HG03571 (cell line): ENCODE data around the gene SMIM14.
"Not testable (repeated sequence)": the region's sequence is repeated elsewhere in the genome, so short reads cannot be mapped to it uniquely, and the experiment has no call there.

Experiments
- ATAC-seq: cut with Tn5 transposase; IDR thresholded peaks from one replicate; pipeline ENCODE4 v1.9.1; 2021; ENCODE audit not compliant: unreplicated experiment

Gene SMIM14

DNA sequence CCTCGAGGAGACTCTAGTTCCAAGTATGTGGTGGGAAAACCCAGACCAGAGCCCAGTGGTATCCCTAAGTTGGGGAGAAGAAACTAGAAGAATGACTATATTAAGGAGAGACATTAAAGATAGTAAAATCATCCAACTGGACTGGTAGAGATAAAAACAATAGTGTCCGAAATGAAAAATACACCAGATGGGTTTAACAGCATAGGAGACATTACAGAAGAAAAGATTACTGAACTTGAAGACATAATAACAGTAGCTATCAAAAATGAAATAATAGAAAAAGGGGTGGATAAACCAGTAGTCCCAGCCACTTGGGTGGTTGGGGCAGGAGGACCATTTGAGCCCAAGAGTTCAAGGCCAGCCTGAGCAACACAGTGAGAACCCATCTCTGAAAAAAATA, 31.9 kb downstream of the SMIM14 start:
- no peak for ATAC-seq

DNA sequence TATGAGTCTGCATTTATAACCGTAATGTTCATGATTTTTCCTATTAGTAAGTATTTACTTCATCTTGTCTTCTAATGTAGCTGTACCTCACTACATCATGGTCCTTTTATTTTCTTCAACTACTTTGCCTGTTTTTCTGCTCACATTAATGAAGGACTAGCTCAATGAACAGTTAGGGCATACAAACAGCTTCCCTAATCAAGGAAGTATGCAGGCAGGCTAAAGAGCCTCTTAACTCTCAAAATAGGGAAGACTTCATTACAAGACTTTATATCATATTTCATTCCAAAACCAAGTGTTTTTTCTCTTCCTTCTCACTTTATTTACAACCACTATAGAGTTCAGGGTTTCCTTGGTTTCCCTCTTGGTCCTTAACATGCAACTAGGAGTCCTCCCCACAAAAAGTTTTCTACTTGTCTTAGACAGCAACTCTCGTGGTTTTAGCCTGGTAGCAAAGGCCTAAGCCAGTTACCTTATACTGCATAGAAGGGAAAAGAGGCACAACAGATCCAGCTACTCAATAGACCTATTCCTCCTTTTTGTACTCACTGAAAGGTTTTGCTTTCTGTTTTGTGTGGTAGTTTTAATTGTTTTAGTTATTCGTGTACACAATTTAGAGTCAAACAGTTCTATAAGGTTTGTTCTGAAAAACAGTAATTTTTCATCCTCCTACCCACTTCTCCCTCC, 40.8 kb downstream of the SMIM14 start:
- no peak for ATAC-seq

GRCh38 chr4:39596971-39597370, 41.7 kb downstream of the SMIM14 start:
- ATAC-seq: no peak

DNA sequence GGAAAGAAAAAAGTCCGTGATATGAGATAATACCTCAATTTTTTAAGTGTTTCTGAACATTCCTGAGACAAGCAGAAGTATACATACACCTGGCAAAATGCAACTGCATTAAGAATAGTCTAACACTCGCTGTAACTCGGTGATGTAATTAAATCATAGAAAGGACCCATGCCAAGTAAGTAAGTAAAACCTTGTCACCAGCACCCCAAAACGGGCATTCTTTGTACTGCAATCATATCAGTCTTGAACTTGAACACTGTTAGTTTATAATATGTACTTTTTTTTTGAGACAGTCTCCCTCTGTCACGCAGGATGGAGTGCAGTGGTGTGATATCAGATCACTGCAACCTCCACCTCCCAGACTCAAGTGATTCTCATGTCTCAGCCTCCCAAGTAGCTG, 47.4 kb downstream of the SMIM14 start:
- ATAC-seq: no peak

DNA sequence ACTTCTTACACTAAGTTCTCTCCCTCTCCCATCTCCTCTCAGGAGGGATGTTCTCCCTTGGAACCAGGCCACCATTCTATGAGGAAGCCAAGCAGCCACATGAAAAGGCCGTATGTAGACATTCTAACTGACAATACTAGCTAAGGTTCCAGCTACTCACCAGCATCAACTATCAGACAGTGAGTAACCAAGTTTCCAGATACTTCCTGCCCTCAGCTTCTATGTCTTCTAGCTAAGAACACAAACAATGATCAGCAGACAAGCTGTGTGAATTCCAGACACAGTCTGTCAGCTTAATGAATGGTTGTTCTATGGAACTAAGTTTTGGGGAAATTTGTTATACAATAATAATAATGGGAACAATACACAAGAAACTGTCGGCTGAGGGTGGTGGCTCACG, 50.8 kb downstream of the SMIM14 start:
- ATAC-seq: no peak

GRCh38 chr4:39574946-39575345, 63.7 kb downstream of the SMIM14 start:
- no peak for ATAC-seq

- no peak for ATAC-seq
These were observed 67.2 kb downstream of the SMIM14 start for GRCh38 chr4:39571504-39571903.

DNA sequence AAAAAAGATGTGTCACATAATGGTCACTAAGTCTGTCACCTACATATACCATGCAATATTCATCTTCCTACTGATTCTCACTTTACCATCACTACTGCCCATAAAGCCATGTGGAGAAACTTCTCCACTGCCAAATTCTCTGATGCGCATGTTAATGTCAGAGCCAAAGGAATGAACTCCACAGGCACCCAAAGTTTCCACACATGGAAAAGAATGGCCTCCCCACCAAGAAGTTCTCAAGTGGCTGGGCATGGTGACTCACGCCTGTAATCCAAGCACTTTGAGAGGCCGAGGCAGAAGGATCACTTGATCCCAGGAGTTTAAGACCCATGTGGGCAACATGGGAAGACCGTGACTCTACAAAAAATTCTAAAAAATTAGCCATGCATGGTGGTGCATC, 67.6 kb downstream of the SMIM14 start:
- ATAC-seq: no peak

DNA sequence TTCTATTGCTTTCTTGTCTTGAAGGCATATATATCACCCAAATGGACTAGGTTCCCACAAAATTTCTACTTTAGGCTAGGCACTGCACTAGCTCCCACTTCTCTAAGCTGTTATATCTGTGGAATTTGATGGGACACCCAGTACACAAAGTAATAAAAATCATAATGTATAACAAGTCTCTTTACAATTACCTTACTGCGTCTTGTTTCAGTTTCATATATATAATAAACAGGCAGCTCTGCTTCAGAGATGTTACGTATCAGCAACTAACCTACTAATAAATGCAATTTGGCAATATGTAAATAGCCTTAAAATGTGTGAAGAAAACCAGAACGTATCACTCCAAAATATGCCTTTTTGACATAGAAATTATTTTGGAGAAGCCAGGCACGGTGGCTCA, 69.5 kb downstream of the SMIM14 start:
- no peak for ATAC-seq

DNA sequence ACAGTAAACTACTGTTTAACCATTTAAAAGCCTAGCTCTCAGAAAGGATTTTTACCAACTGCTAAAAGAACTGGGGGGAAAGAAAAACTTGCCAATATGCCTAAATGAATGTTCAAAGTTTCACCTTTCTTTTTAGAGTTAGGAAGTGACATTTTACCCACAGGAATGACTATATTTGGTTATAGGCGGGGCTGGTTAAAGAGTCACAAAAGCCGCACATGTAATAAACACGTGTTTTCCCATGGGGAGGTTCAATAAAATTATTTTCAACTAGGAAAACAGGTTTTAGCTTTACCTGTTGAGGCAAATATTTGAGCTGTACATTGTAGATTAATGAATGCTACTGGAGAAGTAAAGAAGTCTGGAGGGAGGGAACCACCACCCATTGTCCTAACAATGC, 69.9 kb downstream of the SMIM14 start:
- ATAC-seq: no peak

GRCh38 chr4:39565878-39566600, 72.6 kb downstream of the SMIM14 start:
- ATAC-seq: no peak

- ATAC-seq: no peak
These were observed 75.3 kb downstream of the SMIM14 start for GRCh38 chr4:39563346-39563847.

GRCh38 chr4:39562792-39563191, 75.9 kb downstream of the SMIM14 start:
- ATAC-seq: no peak

- no peak for ATAC-seq
These were observed 79.0 kb downstream of the SMIM14 start for GRCh38 chr4:39559626-39560025.

- no peak for ATAC-seq
These were observed 83.2 kb downstream of the SMIM14 start for GRCh38 chr4:39555472-39555871.

DNA sequence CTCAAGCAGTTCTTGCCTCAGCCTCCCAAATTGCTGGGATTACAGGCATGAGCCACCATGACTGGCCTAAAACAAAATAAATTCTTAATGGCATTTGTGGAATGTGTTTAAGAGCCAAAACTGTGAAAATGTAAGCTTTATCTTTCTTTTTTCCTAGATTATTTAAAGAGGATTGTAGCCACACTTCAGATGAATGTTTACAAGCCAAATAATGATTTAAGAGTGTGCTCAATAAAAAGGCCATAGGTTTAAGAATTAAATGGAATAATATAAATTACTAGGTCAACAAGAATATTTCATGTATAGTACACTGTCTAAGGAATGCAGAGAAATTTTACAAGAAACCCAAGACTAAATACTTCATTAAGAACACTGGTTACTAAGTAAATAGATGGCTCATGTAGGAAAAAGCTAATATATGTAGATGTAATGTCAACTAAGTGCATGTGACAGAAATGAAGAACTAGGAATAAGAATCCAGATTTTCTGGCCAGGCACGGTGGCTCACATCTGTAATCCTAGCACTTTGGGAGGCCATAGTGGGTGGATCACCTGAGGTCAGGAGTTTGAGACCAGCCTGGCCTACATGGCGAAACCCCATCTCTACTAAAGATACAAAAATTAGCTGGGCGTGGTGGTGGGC, 90.1 kb downstream of the SMIM14 start:
- no peak for ATAC-seq

GRCh38 chr4:39544580-39545315, 93.9 kb downstream of the SMIM14 start:
- ATAC-seq: no peak

DNA sequence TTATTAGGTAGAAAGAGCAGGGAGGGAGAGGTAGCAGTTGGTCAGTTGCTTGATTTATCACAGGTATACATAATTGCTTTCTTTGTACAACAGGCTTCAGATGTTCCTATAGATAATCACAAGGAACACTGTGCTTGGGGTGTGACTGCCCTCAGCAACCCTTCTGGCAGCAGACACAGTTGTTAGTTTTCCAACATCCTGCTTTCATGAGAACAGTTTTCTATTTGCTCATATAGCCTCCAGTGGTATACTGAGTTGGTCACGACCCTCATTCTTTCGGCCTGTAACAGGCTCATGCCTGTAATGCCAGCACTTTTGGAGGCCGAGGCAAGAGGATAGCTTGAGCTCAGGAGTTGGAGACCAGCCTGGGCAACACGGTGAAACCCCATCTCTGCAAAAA, 94.6 kb downstream of the SMIM14 start:
- ATAC-seq: not testable (repeated sequence)

- no peak for ATAC-seq
These were observed 95.6 kb downstream of the SMIM14 start for GRCh38 chr4:39543034-39543433.

GRCh38 chr4:39542611-39543012, 96.1 kb downstream of the SMIM14 start:
- ATAC-seq: no peak

DNA sequence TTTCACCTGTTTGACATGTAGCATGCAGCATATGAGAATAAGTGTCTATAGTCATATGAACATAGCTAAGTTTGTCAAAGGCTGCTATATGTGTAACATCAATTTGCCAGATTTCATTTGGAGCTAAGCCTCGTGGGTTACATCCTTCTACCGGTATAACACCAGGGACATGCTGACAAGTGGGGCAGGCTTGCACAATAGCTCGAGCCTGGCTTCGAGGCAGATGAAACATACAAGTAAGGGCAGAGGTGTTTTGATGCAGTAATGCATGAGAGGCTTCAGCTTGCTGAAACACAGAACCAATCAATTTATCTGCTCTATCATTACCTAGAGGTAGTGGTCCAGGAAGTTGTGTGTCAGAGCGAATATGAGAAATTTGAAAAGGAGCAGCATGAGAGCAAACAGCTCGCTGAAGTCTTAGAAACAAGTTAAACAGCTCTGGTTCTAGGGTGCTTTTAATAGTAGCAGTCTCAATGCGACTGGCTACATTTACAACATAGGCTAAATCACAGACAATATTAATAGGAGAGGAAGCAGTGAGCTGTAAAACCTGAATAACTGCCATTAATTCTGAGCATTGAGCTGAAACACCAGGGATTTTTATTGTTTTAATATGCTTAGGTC, 96.6 kb downstream of the SMIM14 start:
- no peak for ATAC-seq
